DMS79 (cell line): ENCODE measurements around the gene SLC36A1.

Experiments
- DNase-seq: peaks from one replicate; lab custom pipeline; 2025; lab: John Stamatoyannopoulos, UW

SLC36A1 gene

GRCh38 chr5:151451626-151452520 is 4.5 kb downstream of the SLC36A1 start:
- DNase-seq = no peak

DNA sequence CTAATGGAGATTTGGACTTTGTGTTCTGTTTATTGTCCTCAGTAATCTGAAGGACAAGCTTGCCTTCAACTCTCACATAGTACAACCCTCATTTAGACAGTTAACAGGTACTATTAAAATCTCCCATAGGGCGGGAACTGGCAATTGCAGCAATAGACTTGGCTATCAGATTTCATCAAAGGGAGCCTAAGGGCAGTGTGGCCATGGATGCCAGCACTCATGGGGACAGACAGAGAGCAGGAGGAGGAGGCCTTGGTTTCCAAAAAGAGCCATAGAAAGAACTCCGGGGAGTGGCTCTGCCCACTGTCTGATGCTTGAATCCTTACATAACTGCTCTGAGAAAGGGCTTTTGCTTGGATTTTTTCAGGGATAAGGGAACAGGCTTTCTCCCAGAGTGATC is 6.8 kb downstream of the SLC36A1 start:
- no peak for DNase-seq

GRCh38 chr5:151454889-151455288 is 7.5 kb downstream of the SLC36A1 start:
- DNase-seq = no peak

GRCh38 chr5:151456321-151456940 is 9.0 kb downstream of the SLC36A1 start:
- peak; percentile 82 for DNase-seq

DNA sequence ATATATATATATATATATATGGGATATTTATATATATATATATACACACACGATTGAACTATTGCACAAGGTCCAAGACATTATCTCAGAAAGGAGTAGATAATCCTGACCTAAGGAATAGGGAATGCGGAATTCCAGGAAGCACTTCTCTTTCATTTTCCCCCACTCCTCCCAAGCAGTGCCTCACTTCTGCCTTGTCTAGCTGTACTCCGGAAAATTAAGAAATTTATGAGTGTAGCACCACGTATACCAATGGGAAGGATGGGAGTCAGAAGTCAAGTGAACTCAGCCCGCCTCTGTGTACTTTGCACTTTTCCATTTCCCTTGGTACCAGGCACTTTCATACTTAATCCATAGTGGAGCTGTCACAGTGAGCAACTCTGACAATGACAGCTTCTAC is 10.9 kb downstream of the SLC36A1 start:
- DNase-seq = no peak

DNA sequence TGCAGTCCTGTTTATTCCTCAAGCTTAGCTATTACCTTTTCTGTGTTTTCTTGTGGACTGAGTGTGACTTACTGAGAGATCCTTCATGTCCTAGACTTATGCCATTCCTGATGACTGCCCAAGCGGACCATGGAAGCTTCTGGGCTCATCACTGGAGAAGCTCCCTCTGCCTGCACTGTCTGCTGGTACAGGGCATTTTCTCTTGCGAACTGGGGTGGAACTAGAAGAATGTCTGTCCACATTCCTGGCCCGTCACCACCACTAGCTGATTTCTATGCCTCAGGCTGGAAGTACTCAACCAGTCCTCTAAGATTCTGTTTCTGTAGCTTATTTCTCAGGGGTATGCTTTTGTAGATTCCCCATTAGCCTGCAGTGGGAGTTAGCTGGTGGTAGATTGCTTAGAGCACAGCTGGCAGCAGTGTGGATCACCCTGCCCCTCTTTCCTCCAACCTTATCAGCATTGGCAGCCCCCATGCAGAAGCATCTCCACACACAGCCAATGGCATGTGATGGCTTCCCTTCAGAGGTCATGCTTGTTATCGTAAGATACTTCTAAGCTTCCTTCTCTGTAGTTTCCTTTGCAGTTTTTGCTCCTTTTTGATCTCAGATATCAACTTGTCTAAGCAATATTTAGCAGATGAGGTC is 12.4 kb downstream of the SLC36A1 start:
- no peak for DNase-seq

DNA sequence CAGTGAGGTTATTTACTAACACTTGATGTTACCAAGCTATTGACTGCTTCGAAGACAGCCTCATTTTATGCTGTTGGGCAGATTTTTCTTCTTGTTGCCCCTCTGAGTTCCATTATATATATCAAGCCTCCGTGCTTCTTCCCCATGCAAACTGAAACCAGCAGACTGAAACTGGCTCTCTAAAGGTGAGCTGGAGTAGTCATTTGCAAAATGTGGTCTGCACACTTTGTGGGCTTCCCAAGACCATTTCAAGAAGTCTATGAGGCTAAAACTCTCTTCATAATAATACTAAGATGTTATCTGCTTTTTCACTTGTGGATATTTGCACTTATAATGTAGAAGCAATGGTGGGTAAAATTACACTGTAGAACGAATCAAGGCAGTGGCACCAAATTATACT is 13.9 kb downstream of the SLC36A1 start:
- DNase-seq = peak; percentile 10

DNA sequence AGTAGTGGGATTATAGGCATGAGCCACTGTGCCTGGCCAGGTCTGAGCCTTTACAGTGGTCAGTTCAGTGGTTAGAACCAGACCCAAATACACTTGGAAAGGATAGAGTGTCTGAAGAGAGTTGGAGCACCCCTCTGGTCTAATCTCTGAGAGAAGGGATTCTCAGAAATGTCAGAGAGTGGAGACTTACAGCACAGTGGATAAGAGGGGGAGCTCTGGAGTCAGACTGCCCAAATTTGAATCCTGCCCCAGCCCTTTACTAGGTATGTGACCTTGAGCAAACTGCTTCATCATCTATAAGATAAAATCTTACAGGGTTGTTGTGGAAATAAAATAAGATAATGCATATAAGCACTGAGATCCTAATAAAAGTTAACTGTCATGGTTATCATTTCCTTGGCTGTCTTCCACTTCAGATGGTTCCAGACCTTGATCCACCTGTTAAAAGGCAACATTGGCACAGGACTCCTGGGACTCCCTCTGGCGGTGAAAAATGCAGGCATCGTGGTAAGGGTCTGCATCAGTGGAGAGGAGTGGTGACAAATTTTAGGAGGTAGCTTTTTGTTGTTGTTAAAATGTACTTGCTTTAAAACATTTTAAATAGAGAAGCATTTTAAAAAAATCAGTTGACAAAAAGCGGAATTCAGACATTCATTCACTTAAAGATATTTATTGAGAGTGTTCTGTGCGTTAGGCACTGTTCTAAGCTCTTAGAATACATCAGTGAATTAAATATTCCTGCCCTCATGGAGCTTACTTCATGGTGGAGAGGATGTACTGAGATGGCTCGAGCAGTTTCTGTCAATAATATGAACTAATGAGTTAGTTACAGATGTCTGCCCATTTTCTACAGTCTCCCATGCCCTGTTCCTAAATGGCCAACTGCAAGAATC is 16.0 kb downstream of the SLC36A1 start:
- DNase-seq = no peak

- DNase-seq = no peak
Observed at GRCh38 chr5:151464101-151464500, 16.7 kb downstream of the SLC36A1 start.

DNA sequence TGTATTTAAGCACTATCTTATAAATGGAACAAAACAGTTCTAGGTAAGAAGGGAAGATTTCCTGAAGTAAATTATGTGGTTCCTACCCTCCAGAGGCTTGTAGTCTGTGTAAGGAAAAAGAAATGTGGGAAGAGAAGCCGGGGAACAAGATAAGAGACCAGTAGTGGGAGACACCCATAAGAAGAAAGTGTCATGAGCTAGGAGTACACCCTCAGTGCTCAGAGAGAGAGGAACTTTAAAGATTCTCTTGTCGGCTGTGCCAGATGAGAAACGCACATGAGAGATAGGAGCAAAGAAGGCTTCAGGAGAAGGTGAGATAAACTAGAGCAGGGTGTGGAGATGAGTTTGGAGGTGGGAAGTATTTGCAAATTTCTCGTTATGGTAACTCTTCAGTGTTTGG is 18.1 kb downstream of the SLC36A1 start:
- no peak for DNase-seq

DNA sequence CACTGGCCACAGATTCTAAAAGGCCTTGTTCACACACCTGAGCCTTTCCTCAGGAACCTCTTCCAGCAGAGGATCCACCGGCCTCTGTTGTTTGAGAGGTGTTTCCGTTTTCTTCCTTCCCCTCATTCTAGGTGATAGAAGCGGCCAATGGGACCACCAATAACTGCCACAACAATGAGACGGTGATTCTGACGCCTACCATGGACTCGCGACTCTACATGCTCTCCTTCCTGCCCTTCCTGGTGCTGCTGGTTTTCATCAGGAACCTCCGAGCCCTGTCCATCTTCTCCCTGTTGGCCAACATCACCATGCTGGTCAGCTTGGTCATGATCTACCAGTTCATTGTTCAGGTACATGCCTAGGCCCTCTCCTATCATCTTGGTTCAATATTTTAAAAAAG is 20.2 kb downstream of the SLC36A1 start:
- no peak for DNase-seq

DNA sequence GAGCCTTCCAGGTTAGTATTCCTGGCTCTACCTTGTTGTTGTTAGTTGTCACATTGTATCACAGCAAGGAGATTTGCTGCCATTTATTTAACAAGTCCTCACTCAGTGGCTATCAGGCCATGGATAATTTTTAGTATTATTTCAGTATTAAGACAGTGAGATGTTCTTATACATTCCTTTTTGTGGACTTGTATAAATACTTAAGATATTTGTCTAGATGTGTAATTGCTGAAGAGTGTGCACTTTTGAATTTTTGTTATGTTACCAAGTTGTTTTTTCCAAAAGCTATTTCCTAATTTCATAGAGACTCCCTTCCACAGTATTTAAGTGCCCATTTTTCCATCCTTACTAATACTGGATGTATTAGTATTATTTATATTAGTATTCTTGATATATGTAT is 22.0 kb downstream of the SLC36A1 start:
- DNase-seq = no peak

DNA sequence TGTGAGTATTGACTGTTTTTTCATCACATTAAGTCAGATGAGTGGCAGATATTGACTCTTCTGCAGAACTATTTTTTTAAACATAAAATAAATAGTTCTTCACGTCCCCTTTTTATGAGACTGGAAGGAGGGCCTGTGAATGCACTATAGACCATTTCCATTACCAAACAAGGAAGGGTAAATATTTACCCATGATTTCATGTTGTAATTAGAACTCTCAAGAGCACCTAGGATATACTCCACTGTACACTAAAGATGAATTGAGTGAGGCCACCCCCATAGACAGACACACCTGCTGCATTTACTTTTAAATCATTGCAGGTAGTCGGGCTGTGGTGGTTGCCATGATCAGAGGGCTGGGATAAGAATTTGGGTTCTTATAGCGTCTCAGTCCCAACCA is 22.6 kb downstream of the SLC36A1 start:
- DNase-seq = peak; percentile 77

- DNase-seq = no peak
Observed at GRCh38 chr5:151470439-151470838, 23.0 kb downstream of the SLC36A1 start.

- DNase-seq = peak; percentile 16
Observed at GRCh38 chr5:151471276-151471675, 23.9 kb downstream of the SLC36A1 start.

DNA sequence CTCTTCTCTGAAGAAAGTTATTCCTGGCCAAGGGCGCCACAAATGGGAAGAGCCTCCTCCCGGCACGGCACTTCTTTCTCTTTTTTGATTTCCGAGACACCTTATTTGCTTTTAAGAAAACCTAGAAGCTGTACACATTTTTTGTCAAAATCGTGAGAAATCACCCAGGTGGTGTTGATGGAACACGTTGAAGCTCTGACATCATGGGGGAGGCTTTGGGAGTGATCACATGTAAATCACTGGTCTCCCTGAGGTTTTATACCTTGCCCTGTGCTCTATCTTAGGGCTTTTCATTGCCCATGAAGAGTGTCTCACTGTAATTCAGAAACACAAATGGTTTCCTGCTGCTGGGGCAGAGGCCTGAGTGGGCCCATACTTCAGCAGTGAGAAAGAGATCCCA is 27.4 kb downstream of the SLC36A1 start:
- DNase-seq = no peak

- no peak for DNase-seq
Observed at GRCh38 chr5:151475388-151475787, 28.0 kb downstream of the SLC36A1 start.

GRCh38 chr5:151476016-151476415 is 28.6 kb downstream of the SLC36A1 start:
- DNase-seq = no peak

DNA sequence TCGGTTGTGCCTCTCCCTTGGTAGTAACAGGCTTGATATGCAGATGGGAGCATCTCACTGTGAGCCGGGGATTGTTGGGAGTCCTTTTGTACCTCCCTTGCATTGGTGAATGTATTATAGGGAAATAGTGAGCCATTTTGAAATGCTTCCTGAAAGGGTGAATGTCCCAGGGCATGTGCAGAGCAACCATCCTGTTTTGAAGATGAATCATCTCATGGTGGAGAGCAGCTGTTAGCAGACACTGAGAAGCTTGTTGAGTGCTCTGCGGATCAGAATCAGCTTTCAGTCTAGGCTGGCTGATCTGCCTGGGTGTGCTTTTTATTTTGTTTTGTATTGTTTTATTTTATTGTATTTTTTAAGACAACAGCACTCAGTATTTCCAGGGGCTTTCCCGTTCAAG is 29.7 kb downstream of the SLC36A1 start:
- no peak for DNase-seq

GRCh38 chr5:151480384-151481293 is 33.2 kb downstream of the SLC36A1 start:
- peak; percentile 38 for DNase-seq

GRCh38 chr5:151483176-151483575 is 35.8 kb downstream of the SLC36A1 start:
- DNase-seq = no peak
